HG02973 (cell line): Measurements from ENCODE around the gene PC.
"Not testable (repeated sequence)": the region's sequence is repeated elsewhere in the genome, so short reads cannot be mapped to it uniquely, and the experiment has no call there.

Experiments
- ATAC-seq: cut with Tn5 transposase; IDR thresholded peaks from one replicate; pipeline ENCODE4 v1.9.1; 2021; ENCODE audit warnings: moderate library complexity; ENCODE audit not compliant: unreplicated experiment

PC gene

GRCh38 chr11:66845143-66845875, 112.9 kb downstream of the PC start:
- ATAC-seq = no peak

GRCh38 chr11:66844496-66845142, 113.6 kb downstream of the PC start:
- ATAC-seq = no peak

- ATAC-seq = no peak
Measured at GRCh38 chr11:66843776-66844495, 114.2 kb downstream of the PC start.

- peak; percentile 67 for ATAC-seq
Measured at GRCh38 chr11:66842896-66843775, 115.0 kb downstream of the PC start, which contains the start of gene RCE1. Gene RCE1, plus strand, starts transcription at chr11:66843441. Its CDS starts 15 bp downstream, at chr11:66843456.

GRCh38 chr11:66842501-66842895, 115.7 kb downstream of the PC start:
- ATAC-seq = peak; percentile 2

GRCh38 chr11:66841861-66842260, 116.3 kb downstream of the PC start:
- ATAC-seq = no peak

GRCh38 chr11:66840317-66841091, 117.7 kb downstream of the PC start:
- no peak for ATAC-seq

- ATAC-seq = no peak
Measured at GRCh38 chr11:66835768-66836405, 122.3 kb downstream of the PC start.

GRCh38 chr11:66834943-66835342, 123.2 kb downstream of the PC start:
- ATAC-seq = no peak

- no peak for ATAC-seq
Measured at GRCh38 chr11:66834539-66834845, 123.7 kb downstream of the PC start.

GRCh38 chr11:66824573-66824972, 133.6 kb downstream of the PC start:
- ATAC-seq = not testable (repeated sequence)

- ATAC-seq = no peak
Measured at GRCh38 chr11:66823700-66824099, 134.5 kb downstream of the PC start.

GRCh38 chr11:66820901-66821300, 137.3 kb downstream of the PC start:
- no peak for ATAC-seq

- no peak for ATAC-seq
Measured at GRCh38 chr11:66820381-66820780, 137.8 kb downstream of the PC start.

- no peak for ATAC-seq
Measured at GRCh38 chr11:66818231-66818955, 139.8 kb downstream of the PC start.

- no peak for ATAC-seq
Measured at GRCh38 chr11:66815646-66816045, 142.5 kb downstream of the PC start.

GRCh38 chr11:66814678-66815077, 143.5 kb downstream of the PC start:
- no peak for ATAC-seq

- no peak for ATAC-seq
Measured at GRCh38 chr11:66810576-66811185, 147.5 kb downstream of the PC start.

- no peak for ATAC-seq
Measured at GRCh38 chr11:66809592-66809991, 148.6 kb downstream of the PC start.
